Neural progenitor cell (in vitro differentiated cells): Measurements from ENCODE around the gene FBRSL1. TPM values are rescaled to one million over a fixed set of nuclear protein-coding genes. Genes with fewer than 3 reads are reported as not detected.

ENCODE experiments used
- DNase-seq: peaks from one replicate; pipeline ENCODE4 v3.0.0-alpha.2; 2016; ENCODE audit warnings: low spot score
- H2AFZ ChIP-seq: fragments of 200-600 bp; sonication (generic); replicated peaks from 2 replicates; pipeline ENCODE4 v1.6.1; 2016; ENCODE audit warnings: antibody characterized with exemption
- H3F3A ChIP-seq: fragments of 200-600 bp; sonication (generic); 2 replicates; pipeline ENCODE4 v1.6.1; 2016; ENCODE audit warnings: antibody characterized with exemption, low read depth
- H3K27ac ChIP-seq: fragments of 200-600 bp; sonication (generic); 2 replicates; pipeline ENCODE4 v1.5.1; 2016; ENCODE audit warnings: mild to moderate bottlenecking
- H3K27me3 ChIP-seq: fragments of 200-600 bp; sonication (generic); 2 replicates; pipeline ENCODE4 v1.6.1; 2016; ENCODE audit warnings: mild to moderate bottlenecking, moderate library complexity
- H3K36me3 ChIP-seq: fragments of 200-600 bp; sonication (generic); 2 replicates; pipeline ENCODE4 v1.5.1; 2016
- H3K4me1 ChIP-seq: fragments of 200-600 bp; sonication (generic); 2 replicates; pipeline ENCODE4 v1.6.1; 2016; ENCODE audit warnings: mixed run types
- H3K4me2 ChIP-seq: fragments of 200-600 bp; sonication (generic); 2 replicates; pipeline ENCODE4 v1.6.1; 2016
- H3K4me3 ChIP-seq: fragments of 200-600 bp; sonication (generic); 2 replicates; pipeline ENCODE4 v1.5.1; 2016
- H3K79me2 ChIP-seq: fragments of 200-600 bp; sonication (generic); 2 replicates; pipeline ENCODE4 v1.6.1; 2016; ENCODE audit warnings: low read depth
- H3K9ac ChIP-seq: fragments of 200-600 bp; sonication (generic); 2 replicates; pipeline ENCODE4 v1.6.1; 2016
- H3K9me3 ChIP-seq: fragments of 200-600 bp; sonication (generic); 2 replicates; pipeline ENCODE4 v1.5.1; 2016; ENCODE audit warnings: low read depth
- H4K20me1 ChIP-seq: fragments of 200-600 bp; sonication (generic); 2 replicates; pipeline ENCODE4 v1.6.1; 2016; ENCODE audit warnings: low read depth
- H3K27ac Mint-ChIP-seq: 3 replicates; pipeline ENCODE4 v1.8.0; 2021; ENCODE audit warnings: mixed read lengths
- H3K27me3 Mint-ChIP-seq: 2 replicates; pipeline ENCODE4 v1.8.0; 2022; ENCODE audit warnings: low read depth, mild to moderate bottlenecking, inconsistent platforms, moderate library complexity, mixed read lengths; ENCODE audit not compliant: insufficient read depth
- H3K36me3 Mint-ChIP-seq: 3 replicates; pipeline ENCODE4 v1.8.0; 2021; ENCODE audit warnings: mixed read lengths
- H3K4me1 Mint-ChIP-seq: 3 replicates; pipeline ENCODE4 v1.8.0; 2021; ENCODE audit warnings: mixed read lengths
- H3K4me3 Mint-ChIP-seq: 3 replicates; pipeline ENCODE4 v1.8.0; 2021; ENCODE audit warnings: mild to moderate bottlenecking, moderate library complexity, mixed read lengths
- H3K9me3 Mint-ChIP-seq: 3 replicates; pipeline ENCODE4 v1.8.0; 2020; ENCODE audit warnings: mixed read lengths
- CTCF ChIP-seq: fragments of 200-600 bp; sonication (generic); IDR thresholded peaks from 2 replicates; pipeline ENCODE4 v1.5.1; 2017; ENCODE audit warnings: antibody characterized with exemption, mild to moderate bottlenecking
- EZH2 ChIP-seq: fragments of 200-600 bp; sonication (generic); IDR thresholded peaks from 2 replicates; pipeline ENCODE4 v1.6.1; 2017; ENCODE audit warnings: antibody characterized with exemption, mild to moderate bottlenecking, moderate library complexity
- EZH2phosphoT487 ChIP-seq: fragments of 200-600 bp; sonication (generic); IDR thresholded peaks from 2 replicates; pipeline ENCODE4 v1.6.1; 2017; ENCODE audit warnings: antibody characterized with exemption
- total RNA-seq: library from RNA; depleted of rRNA; stranded (reverse); fragments of >200 nt; gene quantifications from 2 replicates; pipeline ENCODE4 v1.2.3, GENCODE V29; 2015; ENCODE audit warnings: low replicate concordance

Gene FBRSL1
- total RNA-seq, 1 donor from 2014 or later, result 7.4 TPM

- DNase-seq, result no peak
- H3K36me3 ChIP-seq, result no peaks in the 10 kb centered on the region
- H3K9me3 Mint-ChIP-seq, result no peaks in the 10 kb centered on the region
- H3K9me3 ChIP-seq, result no peaks in the 10 kb centered on the region
- H3K9ac ChIP-seq, result no peak overlapping the region
- H3K79me2 ChIP-seq, result peaks cover 5% of the 10 kb centered on the region
- no peak overlapping the region for H3K4me2 ChIP-seq
- peaks cover 64% of the 10 kb centered on the region for H4K20me1 ChIP-seq
- no peaks in the 10 kb centered on the region for H3K27me3 ChIP-seq
- H3K4me3 Mint-ChIP-seq, result no peak overlapping the region
- H2AFZ ChIP-seq, result no peak overlapping the region
- H3K4me1 ChIP-seq, result peaks cover 5% of the 10 kb centered on the region
- H3F3A ChIP-seq, result no peaks in the 10 kb centered on the region
- H3K27ac ChIP-seq, result no peak overlapping the region
- H3K4me1 Mint-ChIP-seq, result peaks cover 22% of the 10 kb centered on the region
- H3K36me3 Mint-ChIP-seq, result no peaks in the 10 kb centered on the region
- H3K27ac Mint-ChIP-seq, result no peak overlapping the region
- TF ChIP-seq EZH2, result no peak
- TF ChIP-seq CTCF, result no peak
- TF ChIP-seq EZH2phosphoT487, result no peak
- no peak overlapping the region for H3K4me3 ChIP-seq
- H3K27me3 Mint-ChIP-seq, result peaks cover 5% of the 10 kb centered on the region
These were observed 18.5 kb downstream of the FBRSL1 start for GRCh38 chr12:132508491-132508740.

GRCh38 chr12:132508860-132509732 is 19.1 kb downstream of the FBRSL1 start:
- no peak for DNase-seq
- Histone ChIP-seq H3K36me3 (no peaks in the 10 kb centered on the region), H2AFZ (no peak overlapping the region), H3K27ac (no peak overlapping the region), H3K4me2 (no peak overlapping the region), H4K20me1 (peaks cover 63% of the 10 kb centered on the region), H3K4me1 (peaks cover 5% of the 10 kb centered on the region), H3K79me2 (peaks cover 5% of the 10 kb centered on the region), H3K9ac (no peak overlapping the region), H3K27me3 (no peaks in the 10 kb centered on the region), H3K4me3 (no peak overlapping the region), H3F3A (no peaks in the 10 kb centered on the region), H3K9me3 (no peaks in the 10 kb centered on the region)
- Mint-ChIP-seq H3K27me3 (peaks cover 5% of the 10 kb centered on the region), H3K9me3 (no peaks in the 10 kb centered on the region), H3K4me3 (no peak overlapping the region), H3K4me1 (peaks cover 22% of the 10 kb centered on the region), H3K36me3 (no peaks in the 10 kb centered on the region), H3K27ac (no peak overlapping the region)
- TF ChIP-seq EZH2, result no peak
- no peak for TF ChIP-seq CTCF
- no peak for TF ChIP-seq EZH2phosphoT487

- H3K4me1 Mint-ChIP-seq, result peaks cover 22% of the 10 kb centered on the region
- Histone ChIP-seq H3F3A (no peaks in the 10 kb centered on the region), H3K36me3 (no peaks in the 10 kb centered on the region), H3K9me3 (no peaks in the 10 kb centered on the region), H3K27ac (no peak overlapping the region), H3K4me2 (no peak overlapping the region), H3K4me3 (no peak overlapping the region), H4K20me1 (peaks cover 56% of the 10 kb centered on the region), H2AFZ (no peak overlapping the region), H3K79me2 (peaks cover 5% of the 10 kb centered on the region), H3K9ac (no peak overlapping the region), H3K27me3 (no peaks in the 10 kb centered on the region), H3K4me1 (peaks cover 5% of the 10 kb centered on the region)
- H3K27me3 Mint-ChIP-seq, result peaks cover 5% of the 10 kb centered on the region
- H3K9me3 Mint-ChIP-seq, result no peaks in the 10 kb centered on the region
- H3K36me3 Mint-ChIP-seq, result peaks cover 2% of the 10 kb centered on the region
- no peak overlapping the region for H3K27ac Mint-ChIP-seq
- TF ChIP-seq EZH2 (no peak), EZH2phosphoT487 (no peak), CTCF (no peak)
- DNase-seq, result no peak
- no peak overlapping the region for H3K4me3 Mint-ChIP-seq
These were observed 20.3 kb downstream of the FBRSL1 start for GRCh38 chr12:132510111-132510724.
